Fibroblast of lung (primary cell): ENCODE data around the gene KCTD16.

Experiments used
- CTCF ChIP-seq, 2 donors: IDR thresholded peaks in 1 of 2; conservative IDR thresholded peaks in 1 of 2; 1 replicate in 1 of 2; 2 replicates in 1 of 2; pipeline ENCODE4 v1.5.1; 2011 to 2012; ENCODE audit warnings: low read length in 2 of 2, control low read depth in 1 of 2, inconsistent platforms in 1 of 2, low read depth in 1 of 2, mild to moderate bottlenecking in 1 of 2
- EZH2 ChIP-seq: IDR thresholded peaks from 2 replicates; pipeline ENCODE4 v1.5.1; 2012; ENCODE audit warnings: low read length, control low read depth, mild to moderate bottlenecking; ENCODE audit errors: missing control alignments

GRCh38 chr5:144463481-144464223, 293.0 kb downstream of the KCTD16 start:
- TF ChIP-seq CTCF (conservative IDR thresholded peaks at IDR 0.05 in 1 of 2, IDR thresholded peaks at IDR 0.05 in 1 of 2; ENCODE audit: low read depth in 1 of 2, low read length in 2 of 2) (no peak), EZH2 (no peak)
